Measurements from ENCODE around the gene GNG10.

The GNG10 gene

GRCh38 chr9:111674319-111674718 is 12.9 kb downstream of the GNG10 start:
- no peak overlapping the region for H3K27ac ChIP-seq
- TF ChIP-seq CTCF (conservative IDR thresholded peaks at IDR 0.05): no peak
- no peak for TF ChIP-seq ZFX (IDR thresholded peaks at IDR 0.05)

- H3K27ac ChIP-seq: no peak overlapping the region
Measured at GRCh38 chr9:111676116-111676515, 14.7 kb downstream of the GNG10 start.

DNA sequence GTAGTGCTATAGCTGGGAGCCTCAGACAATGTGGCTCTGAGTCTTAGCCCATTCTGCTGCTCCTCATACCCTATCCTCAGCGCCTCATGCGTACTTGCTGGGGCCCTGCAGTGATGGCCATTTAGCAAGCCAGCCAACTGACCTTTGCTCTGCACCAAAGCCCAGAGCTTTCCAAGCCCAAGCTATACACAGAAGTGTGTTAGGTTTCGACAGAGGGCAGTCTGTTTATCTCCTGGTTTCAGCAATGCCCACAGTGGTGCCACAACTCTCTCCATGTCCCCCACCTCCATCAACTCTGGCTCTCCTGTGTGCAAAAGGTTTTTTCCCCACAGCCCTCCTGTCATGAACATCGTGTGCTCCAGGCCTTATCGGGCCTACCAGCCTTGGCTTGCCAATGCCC is 16.9 kb downstream of the GNG10 start:
- no peak overlapping the region for H3K27ac ChIP-seq
- TF ChIP-seq CTCF (conservative IDR thresholded peaks at IDR 0.05): no peak

More at GRCh38 chr9:111676116-111676515, 14.7 kb downstream of the GNG10 start:
- TF ChIP-seq ZFX (IDR thresholded peaks at IDR 0.05) (no peak), CTCF (conservative IDR thresholded peaks at IDR 0.05) (no peak)

- H3K27ac ChIP-seq: no peak overlapping the region
- no peak for TF ChIP-seq ZFX (IDR thresholded peaks at IDR 0.05)
- no peak for TF ChIP-seq CTCF (conservative IDR thresholded peaks at IDR 0.05)
Measured at GRCh38 chr9:111679199-111679598, 17.8 kb downstream of the GNG10 start.

DNA sequence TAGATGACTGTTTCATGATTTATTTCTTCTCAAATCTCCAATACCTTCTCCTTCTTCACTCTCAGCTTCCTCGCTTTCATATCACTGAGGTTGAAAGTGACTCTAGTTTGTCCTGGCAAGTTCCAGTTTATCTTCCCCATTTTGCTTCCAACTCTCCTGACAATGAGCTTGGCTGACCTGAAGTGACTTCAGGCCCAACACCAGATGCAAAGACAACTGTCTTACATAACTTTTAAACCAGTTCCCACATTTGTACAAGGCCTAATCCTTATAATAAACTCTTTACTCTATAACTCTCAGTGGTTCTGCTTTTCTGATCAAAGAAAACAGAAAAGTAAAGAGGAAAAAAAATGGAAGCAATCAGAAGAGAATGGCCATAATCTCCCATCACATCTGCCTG is 22.0 kb downstream of the GNG10 start:
- no peak for TF ChIP-seq ZFX (IDR thresholded peaks at IDR 0.05)
- TF ChIP-seq CTCF (conservative IDR thresholded peaks at IDR 0.05): no peak

GRCh38 chr9:111691672-111692329 is 30.4 kb downstream of the GNG10 start:
- no peak overlapping the region for H3K27ac ChIP-seq
- TF ChIP-seq ZFX (IDR thresholded peaks at IDR 0.05) (no peak), CTCF (conservative IDR thresholded peaks at IDR 0.05) (peak; percentile 77)

More for the DNA sequence above, 22.0 kb downstream of the GNG10 start:
- no peak overlapping the region for H3K27ac ChIP-seq

- TF ChIP-seq ZFX (IDR thresholded peaks at IDR 0.05) (no peak), CTCF (conservative IDR thresholded peaks at IDR 0.05) (no peak)
- H3K27ac ChIP-seq: no peak overlapping the region
Measured at GRCh38 chr9:111696796-111697195, 35.4 kb downstream of the GNG10 start.

Data from C4-2B (cell line).